Measurements from ENCODE around the gene SLC38A10.

The SLC38A10 gene

DNA sequence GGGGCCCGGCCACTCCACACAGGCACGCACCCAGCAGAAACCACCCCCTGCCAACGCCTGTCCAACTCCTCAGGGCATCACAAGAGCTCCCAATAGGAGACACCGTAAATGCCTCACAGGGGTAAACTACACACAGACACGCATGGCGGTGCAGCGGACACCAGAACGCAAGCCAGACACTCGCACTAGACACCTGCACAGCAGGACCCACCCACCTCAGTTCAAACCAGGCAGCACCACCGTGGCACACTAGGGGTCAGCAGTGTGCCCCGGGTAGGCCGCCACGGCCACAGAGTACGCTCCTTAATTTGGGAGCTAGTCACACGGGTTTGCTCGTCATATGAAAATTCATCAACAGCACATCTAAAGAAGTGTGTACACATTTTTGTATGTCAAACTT is 3.4 kb downstream of the SLC38A10 start:
- ATAC-seq (ENCODE audit: low read depth) (0 out of 3 replicates have a peak, but pooled peaks have one; percentile 19), DNase-seq (ENCODE audit: low spot score) (no peak)
- H3K27ac ChIP-seq (ENCODE audit: poor library complexity, severe bottlenecking): no peak overlapping the region
- TF ChIP-seq CTCF (IDR thresholded peaks at IDR 0.05; ENCODE audit: poor library complexity, severe bottlenecking): peak; percentile 71
- H3K27me3 ChIP-seq (ENCODE audit: insufficient read depth, poor library complexity, severe bottlenecking): no peaks in the 10 kb centered on the region
- peaks cover 28% of the 10 kb centered on the region for H3K36me3 ChIP-seq (ENCODE audit: low read depth)
- H3K9me3 ChIP-seq (ENCODE audit: severe bottlenecking): no peaks in the 10 kb centered on the region
- H3K4me3 ChIP-seq (ENCODE audit: severe bottlenecking): no peak overlapping the region
- peaks cover 13% of the 10 kb centered on the region for H3K4me1 ChIP-seq (ENCODE audit: insufficient read depth, poor library complexity, severe bottlenecking)

DNA sequence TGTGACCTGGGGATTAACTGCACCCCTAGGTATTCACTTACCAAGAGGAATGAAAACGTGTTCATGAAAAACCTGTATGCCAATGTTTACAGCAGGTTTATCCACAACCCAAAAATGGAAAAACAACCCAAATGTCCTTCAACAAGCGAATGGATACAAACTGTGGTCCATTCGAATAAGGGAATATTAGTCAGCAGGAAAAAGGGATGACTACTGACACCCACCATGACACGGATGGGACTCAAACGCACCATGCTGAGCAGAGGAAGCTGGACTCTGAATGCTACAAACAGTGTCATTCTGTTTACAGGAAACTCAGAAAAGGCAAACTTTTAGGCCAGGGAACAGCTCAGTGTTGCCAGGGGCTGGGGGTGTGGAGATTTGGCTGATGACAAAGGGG is 4.9 kb downstream of the SLC38A10 start:
- Histone ChIP-seq H3K9me3 (ENCODE audit: severe bottlenecking) (no peaks in the 10 kb centered on the region), H3K4me1 (ENCODE audit: insufficient read depth, poor library complexity, severe bottlenecking) (peaks cover 11% of the 10 kb centered on the region), H3K4me3 (ENCODE audit: severe bottlenecking) (no peak overlapping the region), H3K36me3 (ENCODE audit: low read depth) (peaks cover 30% of the 10 kb centered on the region), H3K27me3 (ENCODE audit: insufficient read depth, poor library complexity, severe bottlenecking) (no peaks in the 10 kb centered on the region), H3K27ac (ENCODE audit: poor library complexity, severe bottlenecking) (no peak overlapping the region)
- DNase-seq (ENCODE audit: low spot score): no peak
- TF ChIP-seq CTCF (IDR thresholded peaks at IDR 0.05; ENCODE audit: poor library complexity, severe bottlenecking): no peak
- ATAC-seq (ENCODE audit: low read depth): no peak

GRCh38 chr17:81289627-81290026 is 5.5 kb downstream of the SLC38A10 start:
- Histone ChIP-seq H3K9me3 (ENCODE audit: severe bottlenecking) (no peaks in the 10 kb centered on the region), H3K4me3 (ENCODE audit: severe bottlenecking) (no peak overlapping the region), H3K27me3 (ENCODE audit: insufficient read depth, poor library complexity, severe bottlenecking) (no peaks in the 10 kb centered on the region), H3K36me3 (ENCODE audit: low read depth) (peaks cover 36% of the 10 kb centered on the region), H3K27ac (ENCODE audit: poor library complexity, severe bottlenecking) (no peak overlapping the region), H3K4me1 (ENCODE audit: insufficient read depth, poor library complexity, severe bottlenecking) (peaks cover 11% of the 10 kb centered on the region)
- no peak for TF ChIP-seq CTCF (IDR thresholded peaks at IDR 0.05; ENCODE audit: poor library complexity, severe bottlenecking)
- no peak for ATAC-seq (ENCODE audit: low read depth)
- no peak for DNase-seq (ENCODE audit: low spot score)

GRCh38 chr17:81288715-81289114 is 6.4 kb downstream of the SLC38A10 start:
- H3K9me3 ChIP-seq (ENCODE audit: severe bottlenecking): no peaks in the 10 kb centered on the region
- ATAC-seq (ENCODE audit: low read depth) (no peak), DNase-seq (ENCODE audit: low spot score) (no peak)
- peaks cover 44% of the 10 kb centered on the region for H3K36me3 ChIP-seq (ENCODE audit: low read depth)
- TF ChIP-seq CTCF (IDR thresholded peaks at IDR 0.05; ENCODE audit: poor library complexity, severe bottlenecking): no peak
- H3K27ac ChIP-seq (ENCODE audit: poor library complexity, severe bottlenecking): no peak overlapping the region
- no peak overlapping the region for H3K4me3 ChIP-seq (ENCODE audit: severe bottlenecking)
- no peaks in the 10 kb centered on the region for H3K27me3 ChIP-seq (ENCODE audit: insufficient read depth, poor library complexity, severe bottlenecking)
- H3K4me1 ChIP-seq (ENCODE audit: insufficient read depth, poor library complexity, severe bottlenecking): peaks cover 6% of the 10 kb centered on the region

GRCh38 chr17:81287741-81288430 is 7.2 kb downstream of the SLC38A10 start:
- Histone ChIP-seq H3K9me3 (ENCODE audit: severe bottlenecking) (no peaks in the 10 kb centered on the region), H3K27me3 (ENCODE audit: insufficient read depth, poor library complexity, severe bottlenecking) (no peaks in the 10 kb centered on the region), H3K36me3 (ENCODE audit: low read depth) (peaks cover 48% of the 10 kb centered on the region), H3K4me3 (ENCODE audit: severe bottlenecking) (no peak overlapping the region), H3K27ac (ENCODE audit: poor library complexity, severe bottlenecking) (no peak overlapping the region), H3K4me1 (ENCODE audit: insufficient read depth, poor library complexity, severe bottlenecking) (peaks cover 4% of the 10 kb centered on the region)
- no peak for ATAC-seq (ENCODE audit: low read depth)
- TF ChIP-seq CTCF (IDR thresholded peaks at IDR 0.05; ENCODE audit: poor library complexity, severe bottlenecking): no peak
- no peak for DNase-seq (ENCODE audit: low spot score)
